HG03378 (cell line): ENCODE measurements around the gene RHAG.

Source experiments
- ATAC-seq: cut with Tn5 transposase; IDR thresholded peaks from one replicate; pipeline ENCODE4 v1.9.1; 2021; ENCODE audit warnings: mild to moderate bottlenecking, moderate library complexity; ENCODE audit not compliant: unreplicated experiment

RHAG gene

GRCh38 chr6:49565261-49565660 lies 71.4 kb downstream of the RHAG start:
- ATAC-seq, result no peak

GRCh38 chr6:49564552-49564951 lies 72.1 kb downstream of the RHAG start:
- ATAC-seq, result no peak

DNA sequence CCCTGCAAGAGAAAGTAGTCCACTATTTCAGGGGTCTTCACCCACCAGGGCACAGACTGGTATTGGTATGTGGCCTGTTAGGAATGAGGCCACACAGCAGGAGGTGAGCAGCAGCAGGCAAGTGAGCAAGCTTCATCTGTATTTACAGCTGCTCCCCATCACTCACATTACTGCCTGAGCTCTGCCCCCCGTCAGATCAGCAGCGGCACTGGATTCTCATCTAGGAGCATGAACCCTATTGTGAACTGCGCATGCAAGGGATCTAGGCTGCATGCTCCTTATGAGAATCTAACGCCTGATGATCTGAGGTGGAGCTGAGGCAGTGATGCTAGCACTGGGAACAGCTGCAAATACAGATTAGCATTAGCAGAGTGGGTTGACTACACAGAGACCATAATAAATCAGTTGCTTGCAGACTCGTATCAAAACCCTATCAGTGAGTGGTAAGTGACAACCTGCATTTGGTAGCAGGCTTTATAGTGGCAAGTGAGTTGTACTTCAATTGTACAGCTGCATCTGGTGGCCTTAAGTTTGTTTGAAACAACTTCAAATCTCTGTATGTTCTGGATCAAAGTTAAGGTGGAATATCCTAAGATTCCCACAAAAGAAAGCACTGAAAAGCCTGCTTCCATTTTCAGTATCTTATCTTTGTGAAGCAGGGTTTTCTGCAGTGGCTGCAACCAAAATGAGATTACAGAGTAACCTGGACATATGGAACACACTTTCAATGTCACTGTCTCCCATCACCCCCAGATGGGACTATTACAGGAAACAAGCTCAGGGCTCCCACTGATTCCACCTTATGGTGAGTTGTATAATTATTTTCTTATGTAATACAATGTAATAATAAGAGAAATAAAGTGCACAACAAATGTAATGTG lies 73.4 kb downstream of the RHAG start:
- no peak for ATAC-seq

DNA sequence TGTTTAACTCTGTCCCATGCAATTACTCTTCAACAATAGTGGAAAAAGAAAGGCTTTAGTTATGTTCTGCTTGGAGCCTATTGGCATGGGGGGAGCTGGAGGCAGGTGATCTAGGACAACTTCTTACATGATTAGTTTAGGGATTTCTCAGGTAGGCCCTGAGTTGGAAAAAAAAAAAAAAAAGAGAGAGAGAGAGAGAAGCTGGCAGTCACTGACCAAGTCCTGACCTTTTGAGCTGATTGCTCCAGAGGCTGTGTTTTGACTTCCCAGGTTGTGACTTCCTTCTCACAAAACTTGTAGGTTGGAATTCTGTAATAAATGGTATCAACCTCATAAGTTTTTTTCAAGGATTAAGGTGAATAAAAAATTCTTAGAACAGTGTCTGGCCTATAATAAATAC lies 78.4 kb downstream of the RHAG start:
- no peak for ATAC-seq

DNA sequence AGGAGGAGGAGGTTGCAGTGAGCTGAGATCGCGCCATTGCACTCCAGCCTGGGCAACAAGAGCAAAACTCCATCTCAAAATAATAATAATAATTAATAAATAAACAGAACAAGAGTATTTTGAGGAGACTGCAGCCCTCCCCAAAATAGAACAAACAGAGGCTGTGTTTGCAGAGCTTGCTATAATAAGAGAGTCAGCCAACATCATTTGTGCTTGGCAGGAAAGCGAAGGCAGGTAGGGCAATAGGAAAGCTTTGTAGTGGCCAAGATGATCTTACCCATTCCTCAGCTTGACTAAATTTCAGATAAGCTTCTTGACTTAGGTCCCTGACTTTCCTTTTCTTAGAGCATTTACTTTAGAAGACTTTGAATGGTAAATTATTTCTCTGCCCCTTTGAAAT lies 79.5 kb downstream of the RHAG start:
- no peak for ATAC-seq

GRCh38 chr6:49556429-49556837 lies 80.2 kb downstream of the RHAG start:
- no peak for ATAC-seq

- ATAC-seq, result no peak
Measured at GRCh38 chr6:49555951-49556350, 80.7 kb downstream of the RHAG start.
